Epithelial cell of esophagus (primary cell): ENCODE results near the gene OSBPL5.

ENCODE experiments used
- DNase-seq: peaks from one replicate; pipeline ENCODE4 v3.0.0; 2010; ENCODE audit warnings: low read depth
- H3K4me3 ChIP-seq: 2 replicates; pipeline ENCODE4 v1.5.1; 2011; ENCODE audit warnings: mild to moderate bottlenecking, low read length, control low read depth
- TF ChIP-seq, protein P1 (sequence below): IDR thresholded peaks from 2 replicates; pipeline ENCODE4 v1.5.1; 2011; ENCODE audit warnings: low read depth, mild to moderate bottlenecking, low read length, control low read depth, inconsistent platforms; ENCODE audit not compliant: insufficient read depth; ENCODE audit errors: missing control alignments

Gene OSBPL5

DNA sequence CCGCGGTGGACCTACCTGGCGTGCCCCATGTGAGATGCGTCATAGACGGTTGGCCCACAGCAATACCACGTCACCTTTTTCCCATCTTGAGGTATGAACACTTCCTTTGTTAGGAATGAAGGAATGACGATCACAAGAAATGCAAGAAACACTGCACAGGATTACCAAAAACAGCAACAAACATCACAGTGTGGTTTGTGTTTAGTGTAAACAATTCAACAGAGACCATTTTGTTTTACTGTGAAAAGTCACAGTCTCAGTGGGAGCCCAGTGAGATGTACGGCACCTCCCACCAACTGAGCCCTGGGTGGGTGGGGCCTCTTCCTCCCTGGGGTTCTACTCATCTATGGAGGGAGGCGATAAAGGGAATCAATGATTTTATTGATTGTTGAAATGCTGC, 124.2 kb downstream of the OSBPL5 start:
- no peak for DNase-seq
- H3K4me3 ChIP-seq: no peak overlapping the region
- TF ChIP-seq, protein P1, sequence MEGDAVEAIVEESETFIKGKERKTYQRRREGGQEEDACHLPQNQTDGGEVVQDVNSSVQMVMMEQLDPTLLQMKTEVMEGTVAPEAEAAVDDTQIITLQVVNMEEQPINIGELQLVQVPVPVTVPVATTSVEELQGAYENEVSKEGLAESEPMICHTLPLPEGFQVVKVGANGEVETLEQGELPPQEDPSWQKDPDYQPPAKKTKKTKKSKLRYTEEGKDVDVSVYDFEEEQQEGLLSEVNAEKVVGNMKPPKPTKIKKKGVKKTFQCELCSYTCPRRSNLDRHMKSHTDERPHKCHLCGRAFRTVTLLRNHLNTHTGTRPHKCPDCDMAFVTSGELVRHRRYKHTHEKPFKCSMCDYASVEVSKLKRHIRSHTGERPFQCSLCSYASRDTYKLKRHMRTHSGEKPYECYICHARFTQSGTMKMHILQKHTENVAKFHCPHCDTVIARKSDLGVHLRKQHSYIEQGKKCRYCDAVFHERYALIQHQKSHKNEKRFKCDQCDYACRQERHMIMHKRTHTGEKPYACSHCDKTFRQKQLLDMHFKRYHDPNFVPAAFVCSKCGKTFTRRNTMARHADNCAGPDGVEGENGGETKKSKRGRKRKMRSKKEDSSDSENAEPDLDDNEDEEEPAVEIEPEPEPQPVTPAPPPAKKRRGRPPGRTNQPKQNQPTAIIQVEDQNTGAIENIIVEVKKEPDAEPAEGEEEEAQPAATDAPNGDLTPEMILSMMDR: no peak

DNA sequence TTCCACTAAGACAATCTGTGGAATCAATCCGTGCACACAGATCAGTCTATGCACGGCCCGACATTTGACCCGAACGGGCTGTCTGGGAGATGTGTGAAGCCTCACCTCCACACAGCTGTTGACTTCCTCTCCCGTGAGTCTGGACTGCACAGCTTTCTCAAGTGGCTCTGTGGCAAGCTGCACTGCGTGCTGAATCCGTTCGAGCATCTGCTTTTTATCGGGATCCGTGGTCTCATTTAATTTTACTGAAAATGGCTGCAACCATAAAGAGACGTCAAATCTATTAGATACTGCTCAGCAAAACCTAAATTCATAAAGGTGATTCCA, 127.2 kb downstream of the OSBPL5 start:
- no peak for DNase-seq
- H3K4me3 ChIP-seq: no peak overlapping the region
- TF ChIP-seq, protein P1: no peak
